IPS-18c (cell line): ENCODE measurements around the gene ITGA11.

ENCODE experiments used
- H3K4me3 ChIP-seq: 2 replicates; pipeline ENCODE4 v1.7.0; 2013; ENCODE audit warnings: low read depth, mild to moderate bottlenecking, low read length, moderate library complexity; ENCODE audit not compliant: insufficient read depth
- H3K9me3 ChIP-seq: one replicate; pipeline ENCODE4 v1.6.1; 2013; ENCODE audit warnings: mild to moderate bottlenecking, low read length, moderate library complexity; ENCODE audit not compliant: control insufficient read depth, insufficient read depth

The ITGA11 gene

GRCh38 chr15:68431792-68432401 is at the start of gene ITGA11:
Gene ITGA11, minus strand, starts transcription at chr15:68432163. Its CDS starts 97 bp downstream, at chr15:68432066.
- Histone ChIP-seq H3K4me3 (peak within 1 kb of the TSS; percentile 59), H3K9me3 (no peaks in the 10 kb centered on the region)

GRCh38 chr15:68481321-68481720 is 49.4 kb upstream of the ITGA11 start:
- no peaks in the 10 kb centered on the region for H3K9me3 ChIP-seq
- H3K4me3 ChIP-seq, result no peak overlapping the region

- no peaks in the 10 kb centered on the region for H3K9me3 ChIP-seq
- no peak overlapping the region for H3K4me3 ChIP-seq
Measured at GRCh38 chr15:68480296-68480695, 48.3 kb upstream of the ITGA11 start.

GRCh38 chr15:68479870-68480269 is 47.9 kb upstream of the ITGA11 start:
- H3K9me3 ChIP-seq, result no peaks in the 10 kb centered on the region
- no peak overlapping the region for H3K4me3 ChIP-seq

GRCh38 chr15:68479406-68479805 is 47.4 kb upstream of the ITGA11 start:
- H3K4me3 ChIP-seq, result no peak overlapping the region
- no peaks in the 10 kb centered on the region for H3K9me3 ChIP-seq

GRCh38 chr15:68478853-68479252 is 46.9 kb upstream of the ITGA11 start:
- H3K9me3 ChIP-seq, result no peaks in the 10 kb centered on the region
- H3K4me3 ChIP-seq, result no peak overlapping the region

GRCh38 chr15:68475449-68475848 is 43.5 kb upstream of the ITGA11 start:
- H3K4me3 ChIP-seq, result no peak overlapping the region
- H3K9me3 ChIP-seq, result no peaks in the 10 kb centered on the region

- Histone ChIP-seq H3K9me3 (no peaks in the 10 kb centered on the region), H3K4me3 (no peak overlapping the region)
Measured at GRCh38 chr15:68471541-68471940, 39.6 kb upstream of the ITGA11 start.

- H3K9me3 ChIP-seq, result no peaks in the 10 kb centered on the region
- H3K4me3 ChIP-seq, result no peak overlapping the region
Measured at GRCh38 chr15:68470976-68471375, 39.0 kb upstream of the ITGA11 start.

- Histone ChIP-seq H3K9me3 (no peaks in the 10 kb centered on the region), H3K4me3 (no peak overlapping the region)
Measured at GRCh38 chr15:68470049-68470742, 38.2 kb upstream of the ITGA11 start.

- no peak overlapping the region for H3K4me3 ChIP-seq
Measured at GRCh38 chr15:68469162-68470048, 37.4 kb upstream of the ITGA11 start.

GRCh38 chr15:68466876-68467275 is 34.9 kb upstream of the ITGA11 start:
- Histone ChIP-seq H3K9me3 (no peaks in the 10 kb centered on the region), H3K4me3 (no peak overlapping the region)

More at GRCh38 chr15:68469162-68470048, 37.4 kb upstream of the ITGA11 start:
- no peaks in the 10 kb centered on the region for H3K9me3 ChIP-seq

GRCh38 chr15:68465861-68466560 is 34.0 kb upstream of the ITGA11 start:
- H3K9me3 ChIP-seq, result no peaks in the 10 kb centered on the region
- H3K4me3 ChIP-seq, result no peak overlapping the region

- no peaks in the 10 kb centered on the region for H3K9me3 ChIP-seq
- H3K4me3 ChIP-seq, result no peak overlapping the region
Measured at GRCh38 chr15:68464448-68465090, 32.6 kb upstream of the ITGA11 start.

GRCh38 chr15:68463996-68464395 is 32.0 kb upstream of the ITGA11 start:
- H3K9me3 ChIP-seq, result no peaks in the 10 kb centered on the region
- no peak overlapping the region for H3K4me3 ChIP-seq

- Histone ChIP-seq H3K9me3 (no peaks in the 10 kb centered on the region), H3K4me3 (no peak overlapping the region)
Measured at GRCh38 chr15:68463444-68463843, 31.5 kb upstream of the ITGA11 start.

GRCh38 chr15:68460166-68460565 is 28.2 kb upstream of the ITGA11 start:
- Histone ChIP-seq H3K4me3 (no peak overlapping the region), H3K9me3 (no peaks in the 10 kb centered on the region)
